ENCODE data around the gene HPDL. TPM values are rescaled to one million over a fixed set of nuclear protein-coding genes. Genes with fewer than 3 reads are reported as not detected.
A peak's percentile ranks its signal among the peaks of the same experiment; 100 is the strongest.

Gene HPDL
- total and polyA plus RNA-seq, 4 donors = 0.36 TPM; not detected in 3

DNA sequence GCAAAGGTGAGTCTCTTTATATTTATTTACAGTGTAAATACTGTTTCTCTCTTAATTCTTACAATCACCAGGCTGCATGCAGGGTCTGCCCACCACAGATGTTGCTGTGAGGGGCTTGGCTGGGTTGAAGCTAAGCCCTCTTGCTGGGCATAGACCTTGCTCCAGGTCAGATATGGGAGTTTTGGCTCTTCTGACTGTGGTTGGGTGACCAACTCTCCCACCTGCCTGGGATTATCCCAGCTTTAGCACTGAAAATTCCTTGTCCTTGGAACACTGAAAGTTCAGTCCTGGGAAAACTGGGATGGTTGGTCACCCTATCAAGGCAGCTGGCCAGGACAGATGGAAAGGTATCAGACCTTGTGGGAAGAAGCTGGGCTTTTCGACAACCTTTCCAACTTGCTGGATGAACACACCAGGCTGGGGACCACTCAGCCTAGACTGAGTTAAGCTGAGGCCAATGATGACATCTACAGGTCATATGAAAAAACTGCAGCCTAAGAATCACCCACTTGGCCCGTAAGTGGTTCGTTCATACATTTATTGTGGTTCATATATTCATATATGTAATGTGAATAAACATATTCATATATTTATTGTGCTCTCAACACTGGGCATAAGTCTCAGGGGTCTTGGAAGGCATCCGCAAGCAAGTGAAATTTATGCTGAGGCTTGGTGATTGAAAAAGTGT lies 26.6 kb upstream of the HPDL start:
- 4 to 6% methylated on average over 4 of the region's 4 CpGs for WGBS, 2 donors
- no peak for ATAC-seq (ENCODE audit: low FRiP score)

DNA sequence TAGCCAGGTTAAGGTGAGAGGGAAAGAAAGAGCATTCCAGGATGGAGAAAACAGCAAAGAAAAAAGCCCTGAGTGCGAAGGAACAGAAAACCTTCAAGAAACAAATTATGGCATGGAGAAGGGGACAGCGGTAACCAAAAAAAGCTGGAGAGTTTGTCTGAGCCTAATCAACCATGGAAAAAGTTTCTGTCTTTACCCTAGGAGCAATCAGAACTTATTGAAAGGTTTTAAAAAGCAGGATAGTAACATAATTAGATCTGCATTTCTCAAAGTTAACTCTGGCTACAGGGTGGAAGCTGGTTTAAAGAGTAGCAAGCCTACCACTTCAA lies 26.1 kb upstream of the HPDL start:
- WGBS, 2 donors = 57 to 66% methylated on average over 2 of the region's 2 CpGs
- no peak for DNase-seq
- H3K36me3 ChIP-seq (ENCODE audit: control insufficient read depth in 1 of 2, insufficient read depth in 2 of 2, low read length in 1 of 2) = no peaks in the 10 kb centered on the region
- no peak overlapping the region for H3K27ac ChIP-seq (ENCODE audit: low read depth in 1 of 2, low read length in 2 of 2)
- no peak overlapping the region for H3K4me3 ChIP-seq (ENCODE audit: low read length in 2 of 2)
- no peak for ATAC-seq (ENCODE audit: low FRiP score)
- H3K27me3 ChIP-seq (ENCODE audit: control insufficient read depth in 1 of 2, insufficient read depth in 2 of 2, low read length in 1 of 2) = no peaks in the 10 kb centered on the region
- no peaks in the 10 kb centered on the region for H3K4me1 ChIP-seq (ENCODE audit: control insufficient read depth in 1 of 2, insufficient read depth in 2 of 2, low read length in 2 of 2)
- intact Hi-C loops (cut with DNase I) = loop anchor here (1.0 to 10.0 kb wide), 6 partner anchors 96 to 568 kb away; partner anchors contain the start of genes PLK3 (in 1 of the 2), PTCH2 (in 1 of the 2), RNU5D-1 (in 1 of the 2) and ZSWIM5 (in 1 of the 2)
- H3K9me3 ChIP-seq (ENCODE audit: control insufficient read depth, low read length) = no peaks in the 10 kb centered on the region

More for the DNA sequence above, 26.6 kb upstream of the HPDL start:
- H3K9me3 ChIP-seq (ENCODE audit: control insufficient read depth, low read length) = no peaks in the 10 kb centered on the region
- H3K4me3 ChIP-seq (ENCODE audit: low read length in 2 of 2) = no peak overlapping the region
- intact Hi-C loops (cut with DNase I) = loop anchor here (1.0 to 10.0 kb wide), 6 partner anchors 95 to 568 kb away; partner anchors contain the start of genes PLK3 (in 1 of the 2), PTCH2 (in 1 of the 2), RNU5D-1 (in 1 of the 2) and ZSWIM5 (in 1 of the 2)
- no peaks in the 10 kb centered on the region for H3K36me3 ChIP-seq (ENCODE audit: control insufficient read depth in 1 of 2, insufficient read depth in 2 of 2, low read length in 1 of 2)
- H3K27me3 ChIP-seq (ENCODE audit: control insufficient read depth in 1 of 2, insufficient read depth in 2 of 2, low read length in 1 of 2) = no peaks in the 10 kb centered on the region
- no peak overlapping the region for H3K27ac ChIP-seq (ENCODE audit: low read depth in 1 of 2, low read length in 2 of 2)
- DNase-seq = peak in 1 of 2 donors; percentile 49
- H3K4me1 ChIP-seq (ENCODE audit: control insufficient read depth in 1 of 2, insufficient read depth in 2 of 2, low read length in 2 of 2) = no peaks in the 10 kb centered on the region

GRCh38 chr1:45302505-45303150 lies 24.1 kb upstream of the HPDL start:
- Histone ChIP-seq H3K4me3 (ENCODE audit: low read length in 2 of 2) (peak overlapping the region in 1 of 2 donors; percentile 50), H3K27ac (ENCODE audit: low read depth in 1 of 2, low read length in 2 of 2) (no peak overlapping the region), H3K4me1 (ENCODE audit: control insufficient read depth in 1 of 2, insufficient read depth in 2 of 2, low read length in 2 of 2) (no peaks in the 10 kb centered on the region), H3K27me3 (ENCODE audit: control insufficient read depth in 1 of 2, insufficient read depth in 2 of 2, low read length in 1 of 2) (no peaks in the 10 kb centered on the region), H3K9me3 (ENCODE audit: control insufficient read depth, low read length) (no peaks in the 10 kb centered on the region), H3K36me3 (ENCODE audit: control insufficient read depth in 1 of 2, insufficient read depth in 2 of 2, low read length in 1 of 2) (no peaks in the 10 kb centered on the region)
- intact Hi-C loops (cut with DNase I) = loop anchor here (1.0 to 10.0 kb wide), 7 partner anchors 98 to 570 kb away; partner anchors contain the start of genes PLK3 (in 1 of the 2), PTCH2 (in 1 of the 2), RNU5D-1 (in 1 of the 2) and TESK2 (in 1 of the 2)
- WGBS, 2 donors = 84 to 87% methylated on average over 16 of the region's 16 CpGs
- DNase-seq (no peak), ATAC-seq (ENCODE audit: low FRiP score) (no peak)

DNA sequence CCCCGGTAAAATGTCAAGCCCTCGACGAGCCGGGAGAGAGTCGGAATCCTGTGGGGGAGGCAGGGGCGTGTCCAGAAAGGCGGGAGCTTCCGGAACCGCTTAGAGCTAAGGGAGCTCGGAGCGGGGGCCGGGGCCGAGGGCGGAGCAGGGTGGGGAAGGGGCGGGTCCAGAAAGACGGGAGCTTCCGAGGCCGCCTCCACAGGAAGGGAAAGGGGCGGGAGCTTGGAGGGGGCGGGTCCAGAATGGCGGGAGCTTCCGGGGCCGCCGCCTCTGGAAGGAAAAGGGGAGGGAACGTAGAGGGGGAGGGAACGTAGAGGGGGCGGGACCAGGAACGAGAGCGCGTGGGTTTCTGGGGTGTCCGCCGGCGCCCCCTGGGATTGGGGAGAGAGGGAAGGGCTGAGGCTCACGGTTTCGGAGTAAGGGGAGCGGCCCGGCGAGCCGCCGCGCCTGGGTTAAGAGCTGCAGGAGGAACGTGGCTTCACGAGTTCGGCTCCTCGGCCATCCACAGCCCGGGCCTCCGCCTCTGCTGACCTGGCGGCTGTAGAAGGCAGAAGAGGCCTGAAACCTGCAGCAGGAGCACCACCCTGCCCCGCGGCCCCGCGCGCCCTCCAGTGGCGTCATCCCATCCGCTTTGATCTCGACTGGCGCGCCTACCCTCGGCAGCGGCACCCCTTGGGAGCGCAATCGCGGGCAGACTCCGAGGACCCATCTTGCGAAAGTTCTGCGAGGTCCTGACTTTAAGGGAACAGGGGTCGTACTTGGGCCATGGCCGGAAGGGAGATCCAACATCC lies 23.0 kb upstream of the HPDL start:
- peak; percentile 99 to 100 for DNase-seq
- H3K27ac ChIP-seq (ENCODE audit: low read depth in 1 of 2, low read length in 2 of 2) = peak overlapping the region in 1 of 2 donors; percentile 69
- intact Hi-C loops (cut with DNase I) = loop anchor here (1.0 to 10.0 kb wide), 8 partner anchors 36 to 571 kb away; partner anchors contain the start of genes PLK3 (in 1 of the 2), PTCH2 (in 1 of the 2), RNU5D-1 (in 1 of the 2) and TESK2 (in 1 of the 2)
- peak overlapping the region; percentile 33 to 62 for H3K4me3 ChIP-seq (ENCODE audit: low read length in 2 of 2)
- no peaks in the 10 kb centered on the region for H3K9me3 ChIP-seq (ENCODE audit: control insufficient read depth, low read length)
- H3K36me3 ChIP-seq (ENCODE audit: control insufficient read depth in 1 of 2, insufficient read depth in 2 of 2, low read length in 1 of 2) = no peaks in the 10 kb centered on the region
- 0 to 1% methylated on average over 56 to 68 of the region's 68 CpGs for WGBS, 2 donors
- H3K4me1 ChIP-seq (ENCODE audit: control insufficient read depth in 1 of 2, insufficient read depth in 2 of 2, low read length in 2 of 2) = no peaks in the 10 kb centered on the region
- peak; percentile 97 for ATAC-seq (ENCODE audit: low FRiP score)
- H3K27me3 ChIP-seq (ENCODE audit: control insufficient read depth in 1 of 2, insufficient read depth in 2 of 2, low read length in 1 of 2) = no peaks in the 10 kb centered on the region

GRCh38 chr1:45304311-45305081 lies 22.2 kb upstream of the HPDL start:
- intact Hi-C loops (cut with DNase I) = loop anchor here (1.0 to 10.0 kb wide), 6 partner anchors 35 to 572 kb away; partner anchors contain the start of genes PLK3 (in 1 of the 2), PTCH2 (in 1 of the 2), RNU5D-1 (in 1 of the 2) and ZSWIM5 (in 1 of the 2)
- Histone ChIP-seq H3K9me3 (ENCODE audit: control insufficient read depth, low read length) (no peaks in the 10 kb centered on the region), H3K27ac (ENCODE audit: low read depth in 1 of 2, low read length in 2 of 2) (peak overlapping the region in 1 of 2 donors; percentile 69), H3K27me3 (ENCODE audit: control insufficient read depth in 1 of 2, insufficient read depth in 2 of 2, low read length in 1 of 2) (no peaks in the 10 kb centered on the region), H3K4me3 (ENCODE audit: low read length in 2 of 2) (peak overlapping the region in 1 of 2 donors; percentile 62), H3K4me1 (ENCODE audit: control insufficient read depth in 1 of 2, insufficient read depth in 2 of 2, low read length in 2 of 2) (no peaks in the 10 kb centered on the region), H3K36me3 (ENCODE audit: control insufficient read depth in 1 of 2, insufficient read depth in 2 of 2, low read length in 1 of 2) (no peaks in the 10 kb centered on the region)
- ATAC-seq (ENCODE audit: low FRiP score) = no peak
- peak; percentile 47 to 77 for DNase-seq
- WGBS, 2 donors = 48 to 51% methylated on average over 15 of the region's 15 CpGs

DNA sequence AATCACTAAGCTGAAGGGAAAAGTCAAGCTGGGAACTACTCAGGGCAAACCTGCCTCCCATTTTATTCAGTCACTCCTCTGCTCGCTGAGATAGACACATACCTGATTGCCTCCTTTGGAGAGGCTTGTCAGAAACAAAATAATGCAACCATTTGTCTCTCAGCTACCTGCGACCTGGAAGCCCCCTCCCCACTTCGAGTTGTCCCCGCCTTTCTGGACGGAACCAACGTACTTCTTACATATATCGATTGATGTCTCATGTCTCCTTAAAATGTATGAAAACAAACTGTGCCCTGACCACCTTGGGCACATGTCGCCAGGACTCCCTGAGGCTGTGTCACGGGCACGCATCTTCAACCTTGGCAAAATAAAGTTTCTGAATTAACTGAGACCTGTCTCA lies 21.5 kb upstream of the HPDL start:
- ATAC-seq (ENCODE audit: low FRiP score) (no peak), DNase-seq (no peak)
- no peak overlapping the region for H3K27ac ChIP-seq (ENCODE audit: low read depth in 1 of 2, low read length in 2 of 2)
- H3K36me3 ChIP-seq (ENCODE audit: control insufficient read depth in 1 of 2, insufficient read depth in 2 of 2, low read length in 1 of 2) = no peaks in the 10 kb centered on the region
- no peaks in the 10 kb centered on the region for H3K27me3 ChIP-seq (ENCODE audit: control insufficient read depth in 1 of 2, insufficient read depth in 2 of 2, low read length in 1 of 2)
- no peaks in the 10 kb centered on the region for H3K9me3 ChIP-seq (ENCODE audit: control insufficient read depth, low read length)
- WGBS, 2 donors = 80 to 83% methylated on average over 10 of the region's 10 CpGs
- no peak overlapping the region for H3K4me3 ChIP-seq (ENCODE audit: low read length in 2 of 2)
- H3K4me1 ChIP-seq (ENCODE audit: control insufficient read depth in 1 of 2, insufficient read depth in 2 of 2, low read length in 2 of 2) = no peaks in the 10 kb centered on the region
- intact Hi-C loops (cut with DNase I) = loop anchor here (10.0 kb wide), 2 partner anchors 100 to 470 kb away; partner anchors contain the start of gene ZSWIM5 (in 1 of the 2)

DNA sequence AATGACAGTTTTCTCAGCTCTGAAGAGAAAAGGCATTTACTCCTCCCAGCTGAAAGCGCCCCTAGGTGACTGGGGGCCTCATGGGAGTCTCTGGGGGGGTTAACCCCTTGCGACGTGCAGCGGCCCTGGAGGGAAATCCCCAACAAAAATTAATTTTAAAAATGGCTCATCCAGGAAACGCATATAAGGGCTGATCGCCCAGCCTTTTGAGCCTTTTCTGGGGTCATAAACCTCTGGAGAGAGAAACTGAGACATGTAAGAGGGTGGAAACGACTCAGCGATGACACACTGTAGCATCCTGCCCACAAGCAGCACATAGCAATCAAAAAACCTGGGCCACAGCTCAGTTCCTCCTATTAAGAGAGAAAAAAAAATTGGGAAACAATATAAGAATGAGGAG lies 20.4 kb upstream of the HPDL start:
- Histone ChIP-seq H3K27ac (ENCODE audit: low read depth in 1 of 2, low read length in 2 of 2) (no peak overlapping the region), H3K36me3 (ENCODE audit: control insufficient read depth in 1 of 2, insufficient read depth in 2 of 2, low read length in 1 of 2) (no peaks in the 10 kb centered on the region), H3K9me3 (ENCODE audit: control insufficient read depth, low read length) (no peaks in the 10 kb centered on the region), H3K27me3 (ENCODE audit: control insufficient read depth in 1 of 2, insufficient read depth in 2 of 2, low read length in 1 of 2) (no peaks in the 10 kb centered on the region), H3K4me1 (ENCODE audit: control insufficient read depth in 1 of 2, insufficient read depth in 2 of 2, low read length in 2 of 2) (no peaks in the 10 kb centered on the region), H3K4me3 (ENCODE audit: low read length in 2 of 2) (no peak overlapping the region)
- ATAC-seq (ENCODE audit: low FRiP score) = no peak
- no peak for DNase-seq
- 54 to 59% methylated on average over 8 of the region's 8 CpGs for WGBS, 2 donors
- intact Hi-C loops (cut with DNase I) = loop anchor here (10.0 kb wide), 2 partner anchors 102 to 472 kb away; partner anchors contain the start of gene ZSWIM5 (in 1 of the 2)

Measured in aorta (tissue), 5 donors.